ENCODE results near the gene NCBP1. TPM values are rescaled to one million over a fixed set of nuclear protein-coding genes. Genes with fewer than 3 reads are reported as not detected.

Gene NCBP1
- total and polyA plus RNA-seq, 2 experiments from 2014 or later, result 22.6 to 33.0 TPM

- Histone ChIP-seq H3K79me2 (peaks cover 63% of the 10 kb centered on the region), H3K27ac (no peak overlapping the region), H3K4me3 (no peak overlapping the region), H4K20me1 (ENCODE audit: insufficient read depth, poor library complexity, severe bottlenecking) (no peaks in the 10 kb centered on the region), H2AFZ (no peak overlapping the region), H3K27me3 (no peaks in the 10 kb centered on the region), H3K4me1 (ENCODE audit: insufficient read depth) (peaks cover 9% of the 10 kb centered on the region), H3K9me2 (replicated peaks; ENCODE audit: insufficient read depth) (no peaks in the 10 kb centered on the region), H3K9me3 (ENCODE audit: low read depth) (no peaks in the 10 kb centered on the region), H3K36me3 (replicated peaks; ENCODE audit: insufficient read depth, low read depth) (no peaks in the 10 kb centered on the region), H3K4me2 (no peak overlapping the region)
- no peak for DNase-seq (ENCODE audit: low spot score)
- TF ChIP-seq EZH2 (IDR thresholded peaks at IDR 0.05; ENCODE audit: borderline replicate concordance) (no peak), CTCF (IDR thresholded peaks at IDR 0.05; ENCODE audit: poor library complexity) (no peak), EZH2phosphoT487 (IDR thresholded peaks at IDR 0.05; ENCODE audit: low read depth, severe bottlenecking, unreplicated experiment) (no peak)
These were observed 4.5 kb upstream of the NCBP1 start for GRCh38 chr9:97629156-97629555.

GRCh38 chr9:97630591-97630990 lies 3.0 kb upstream of the NCBP1 start:
- H3K4me2 ChIP-seq, result no peak overlapping the region
- DNase-seq (ENCODE audit: low spot score), result no peak
- H3K4me3 ChIP-seq, result no peak overlapping the region
- peaks cover 18% of the 10 kb centered on the region for H3K4me1 ChIP-seq (ENCODE audit: insufficient read depth)
- no peaks in the 10 kb centered on the region for H3K9me3 ChIP-seq (ENCODE audit: low read depth)
- H3K27ac ChIP-seq, result no peak overlapping the region
- no peaks in the 10 kb centered on the region for H3K27me3 ChIP-seq
- TF ChIP-seq CTCF (IDR thresholded peaks at IDR 0.05; ENCODE audit: poor library complexity) (no peak), EZH2 (IDR thresholded peaks at IDR 0.05; ENCODE audit: borderline replicate concordance) (no peak), EZH2phosphoT487 (IDR thresholded peaks at IDR 0.05; ENCODE audit: low read depth, severe bottlenecking, unreplicated experiment) (no peak)
- H3K9me2 ChIP-seq (replicated peaks; ENCODE audit: insufficient read depth), result no peaks in the 10 kb centered on the region
- no peak overlapping the region for H2AFZ ChIP-seq
- peaks cover 6% of the 10 kb centered on the region for H4K20me1 ChIP-seq (ENCODE audit: insufficient read depth, poor library complexity, severe bottlenecking)
- peaks cover 77% of the 10 kb centered on the region for H3K79me2 ChIP-seq
- H3K36me3 ChIP-seq (replicated peaks; ENCODE audit: insufficient read depth, low read depth), result no peaks in the 10 kb centered on the region

- WGBS (ENCODE audit: low lambda C conversion rate, missing lambda C conversion rate), result 2% methylated on average over 27 of the region's 27 CpGs
- Histone ChIP-seq H3K36me3 (replicated peaks; ENCODE audit: insufficient read depth, low read depth) (no peaks in the 10 kb centered on the region), H3K27ac (peak overlapping the region; percentile 98), H3K9me3 (ENCODE audit: low read depth) (no peaks in the 10 kb centered on the region), H4K20me1 (ENCODE audit: insufficient read depth, poor library complexity, severe bottlenecking) (peaks cover 14% of the 10 kb centered on the region), H3K27me3 (no peaks in the 10 kb centered on the region), H3K79me2 (peaks cover 81% of the 10 kb centered on the region), H3K4me3 (peak overlapping the region; percentile 54), H3K9me2 (replicated peaks; ENCODE audit: insufficient read depth) (no peaks in the 10 kb centered on the region), H2AFZ (peak overlapping the region; percentile 53), H3K4me2 (peak overlapping the region; percentile 88), H3K4me1 (ENCODE audit: insufficient read depth) (peaks cover 22% of the 10 kb centered on the region)
- DNase-seq (ENCODE audit: low spot score), result peak; percentile 78
- TF ChIP-seq CTCF (IDR thresholded peaks at IDR 0.05; ENCODE audit: poor library complexity) (no peak), EZH2 (IDR thresholded peaks at IDR 0.05; ENCODE audit: borderline replicate concordance) (no peak), EZH2phosphoT487 (IDR thresholded peaks at IDR 0.05; ENCODE audit: low read depth, severe bottlenecking, unreplicated experiment) (no peak)
These were observed 1.2 kb upstream of the NCBP1 start for GRCh38 chr9:97632248-97632984.

Data from hepatocyte (in vitro differentiated cells).